ENCODE results near the gene SPINK8.
A peak's percentile ranks its signal among the peaks of the same experiment; 100 is the strongest.
"Not testable (repeated sequence)": the region's sequence is repeated elsewhere in the genome, so short reads cannot be mapped to it uniquely, and the experiment has no call there.

SPINK8 gene

DNA sequence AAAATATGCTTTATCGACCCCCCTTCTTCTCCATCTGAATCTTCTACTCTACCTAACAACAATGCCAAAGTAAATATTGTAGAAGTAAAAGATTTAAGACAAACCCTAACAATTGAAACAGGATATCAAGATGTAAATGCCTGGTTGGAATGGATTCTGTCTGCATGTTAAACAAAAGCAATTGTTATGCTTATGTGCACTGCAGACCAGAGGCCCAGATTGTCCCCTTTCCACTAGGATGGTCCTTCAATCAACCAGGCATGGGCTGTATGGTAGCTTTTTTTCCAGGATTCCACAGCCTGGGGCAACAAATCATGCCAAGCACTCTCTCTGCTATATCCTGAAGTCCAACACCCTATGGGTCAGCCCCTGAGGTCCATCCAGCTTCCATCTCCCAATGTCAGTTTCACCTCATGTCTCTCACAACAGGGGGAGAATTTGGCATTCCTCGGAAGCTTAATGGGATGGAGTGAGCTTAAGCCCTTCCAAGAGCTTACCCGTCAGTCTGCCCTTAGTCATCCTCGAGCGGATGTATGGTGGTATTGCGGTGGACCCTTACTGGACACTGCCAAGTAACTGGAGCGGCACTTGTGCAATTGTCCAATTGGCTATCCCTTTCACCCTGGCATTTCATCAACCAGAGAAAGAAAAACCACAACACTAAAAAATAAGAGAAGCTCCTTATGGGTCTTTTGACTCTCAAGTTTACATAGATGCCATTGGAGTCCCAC lies 56.4 kb downstream of the SPINK8 start:
- no peak for DNase-seq

DNA sequence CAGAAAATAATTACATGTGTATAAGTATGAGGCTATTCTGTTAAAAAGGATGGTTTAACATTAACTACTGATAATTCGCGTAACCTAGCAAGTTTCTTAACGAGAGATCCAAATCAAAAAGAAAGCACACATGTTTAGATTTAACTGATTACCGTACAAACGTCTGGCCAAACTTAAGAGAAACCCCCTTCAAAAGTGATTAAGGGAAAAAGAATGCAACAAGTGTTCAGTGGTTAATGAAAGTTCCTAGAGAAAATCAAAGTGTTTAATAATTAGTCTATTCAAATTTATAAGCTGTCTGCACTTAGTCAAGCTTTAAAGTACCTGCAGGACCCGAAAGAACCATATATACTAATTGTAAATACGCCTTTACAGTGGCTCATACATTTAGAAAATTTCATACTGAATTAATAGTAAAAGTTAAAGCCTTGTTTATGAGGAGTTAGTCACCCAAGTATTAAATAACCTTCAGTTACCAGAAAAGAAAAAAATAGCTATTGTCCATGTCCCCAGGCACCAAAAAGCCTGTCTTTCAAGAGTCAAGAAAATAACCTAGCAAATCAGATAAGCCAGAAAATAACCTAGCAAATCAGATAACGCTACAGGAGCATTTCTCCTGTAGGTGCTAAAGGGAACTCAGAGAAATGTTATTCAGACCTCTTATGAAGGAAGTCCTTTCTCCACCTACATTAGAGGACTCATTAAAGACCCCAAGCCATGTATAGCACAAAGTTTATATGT lies 58.0 kb downstream of the SPINK8 start:
- no peak for DNase-seq

DNA sequence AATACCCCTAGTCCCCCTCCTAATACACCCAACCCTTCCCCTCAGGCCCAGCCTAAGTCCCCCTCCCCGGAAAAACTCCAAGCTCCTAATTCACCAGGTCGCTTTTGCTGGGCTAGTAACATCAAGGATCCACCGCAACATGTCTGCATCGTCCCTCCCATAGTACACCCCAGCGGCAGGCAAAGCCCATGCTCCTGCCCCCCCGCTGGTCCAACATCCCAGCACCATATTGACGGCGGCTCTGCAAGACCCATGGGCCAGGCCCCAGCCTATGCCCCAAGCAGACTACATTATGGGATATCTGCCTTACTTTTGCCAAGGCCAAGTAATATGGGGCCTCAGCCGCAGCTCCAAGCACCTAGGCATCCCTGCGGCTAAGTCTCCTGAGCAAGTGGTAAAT lies 59.0 kb downstream of the SPINK8 start:
- no peak for DNase-seq

DNA sequence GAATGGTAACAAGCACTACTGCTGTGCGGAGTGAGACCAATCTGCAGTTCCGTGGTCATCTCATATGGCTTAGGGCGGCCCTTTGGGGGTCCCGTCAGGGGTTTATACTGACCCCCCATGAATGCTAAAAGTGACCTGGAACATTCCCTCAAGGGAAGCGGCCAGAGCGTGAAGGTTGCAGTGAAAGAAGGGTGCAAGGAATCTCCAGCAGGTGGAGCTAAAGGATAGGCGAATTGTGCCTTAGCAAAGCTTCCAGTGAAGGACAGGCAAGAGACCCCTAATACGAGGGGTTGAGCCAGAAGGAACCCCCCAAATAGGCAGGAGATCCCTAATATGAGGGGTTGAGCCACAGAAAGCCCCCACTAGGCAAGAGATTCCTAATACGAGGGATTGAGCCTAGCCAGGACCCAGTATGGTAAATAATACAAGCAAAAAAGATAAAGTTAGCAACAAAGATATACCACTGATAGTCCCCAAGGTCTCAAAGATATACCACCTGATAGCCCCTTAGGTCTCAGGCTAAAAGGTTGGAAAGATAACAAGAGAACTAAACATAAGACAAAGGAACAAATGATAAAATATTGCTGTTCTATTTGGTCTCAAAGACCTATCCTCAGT lies 59.8 kb downstream of the SPINK8 start:
- peak in 8 of 14 donors; percentile 1 to 34 (median 24) for DNase-seq

DNA sequence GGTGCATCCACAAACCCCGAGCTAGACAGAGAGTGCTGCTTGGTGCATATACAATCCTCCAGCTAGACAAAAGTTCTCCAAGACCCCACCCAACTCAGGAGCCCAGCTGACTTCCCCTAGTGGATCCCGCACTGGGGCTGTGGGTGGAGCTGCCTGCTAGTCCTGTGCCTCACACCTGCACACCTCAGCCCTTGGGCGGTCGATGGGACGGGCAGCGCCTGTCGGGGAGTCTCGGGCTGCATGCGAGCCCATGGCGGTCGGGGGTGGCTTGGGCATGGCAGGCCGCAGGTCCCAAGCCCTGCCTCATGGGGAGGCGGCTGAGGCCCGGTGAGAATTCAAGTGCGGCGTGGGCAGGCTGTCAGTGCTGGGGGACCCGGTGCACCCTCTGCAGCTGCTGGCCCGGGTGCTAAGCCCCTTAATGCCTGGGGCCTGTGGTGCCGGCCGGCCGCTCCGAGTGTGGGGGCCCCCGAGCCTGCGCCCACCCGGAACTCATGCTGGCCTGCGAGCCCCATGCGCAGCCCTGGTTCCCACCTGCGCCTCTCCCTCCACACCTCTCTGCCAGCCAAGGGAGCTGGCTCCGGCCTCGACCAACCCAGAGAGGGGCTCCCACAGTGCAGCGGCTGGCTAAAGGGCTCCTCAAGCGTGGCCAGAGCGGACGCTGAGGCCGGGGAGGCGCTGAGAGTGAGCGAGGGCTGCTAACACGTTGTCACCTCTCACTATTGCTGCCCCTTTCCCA lies 61.5 kb downstream of the SPINK8 start:
- no peak for DNase-seq

DNA sequence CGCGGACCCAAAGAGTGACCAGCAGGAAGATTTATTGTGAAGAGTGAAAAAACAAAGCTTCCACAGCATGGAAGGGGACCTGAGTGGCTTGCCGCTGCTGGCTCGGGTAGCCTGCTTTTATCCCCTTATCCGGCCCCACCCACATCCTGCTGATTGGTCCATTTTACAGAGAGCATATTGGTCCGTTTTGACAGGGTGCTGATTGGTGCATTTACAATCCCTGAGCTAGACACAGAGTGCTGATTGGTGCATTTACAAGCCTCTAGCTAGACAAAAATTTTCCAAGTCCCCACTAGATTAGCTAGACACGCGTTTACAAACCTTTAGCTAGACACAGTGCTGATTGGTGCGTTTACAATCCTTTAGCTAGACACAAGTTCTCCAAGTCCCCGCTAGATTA lies 62.2 kb downstream of the SPINK8 start:
- not testable (repeated sequence) for DNase-seq

DNA sequence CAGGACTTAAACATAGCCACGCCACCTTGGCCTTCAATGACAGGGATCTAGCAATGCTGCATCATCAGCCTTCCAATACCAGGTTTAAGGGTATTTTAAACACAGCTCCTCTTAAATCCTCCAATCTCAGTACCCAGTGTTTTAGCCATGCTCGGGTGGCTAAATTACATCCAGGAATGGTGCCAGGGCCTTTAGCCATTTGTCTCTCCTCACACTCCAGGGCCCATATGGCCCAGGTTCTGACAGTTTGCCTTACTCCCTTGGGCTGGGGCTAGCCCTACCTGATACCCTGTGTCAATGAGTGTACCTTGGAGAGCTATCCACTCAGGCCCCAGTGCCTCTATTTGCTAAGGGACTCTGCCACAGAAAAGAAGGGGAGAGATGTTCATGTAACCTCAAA lies 63.2 kb downstream of the SPINK8 start:
- DNase-seq = peak in 1 of 14 donors; percentile 69

DNA sequence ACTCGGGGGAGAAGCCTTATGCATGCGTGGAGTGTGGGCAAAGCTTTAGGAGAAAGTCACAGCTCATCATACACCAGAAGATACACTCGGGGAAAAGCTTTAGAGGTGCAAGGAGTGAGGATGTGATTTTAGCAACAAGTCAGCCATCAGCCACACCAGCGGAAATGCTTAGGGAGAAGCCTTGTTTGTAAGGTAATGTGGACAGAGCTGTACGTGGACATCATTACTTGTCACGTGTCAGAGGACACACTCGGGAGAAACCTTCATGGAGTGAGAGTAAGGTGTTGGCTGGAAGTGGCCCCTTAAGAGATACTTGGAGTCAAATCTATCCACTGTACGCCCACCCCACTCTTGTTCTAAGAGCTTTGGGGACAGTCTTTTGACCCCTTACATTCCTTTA lies 63.9 kb downstream of the SPINK8 start:
- no peak for DNase-seq

DNA sequence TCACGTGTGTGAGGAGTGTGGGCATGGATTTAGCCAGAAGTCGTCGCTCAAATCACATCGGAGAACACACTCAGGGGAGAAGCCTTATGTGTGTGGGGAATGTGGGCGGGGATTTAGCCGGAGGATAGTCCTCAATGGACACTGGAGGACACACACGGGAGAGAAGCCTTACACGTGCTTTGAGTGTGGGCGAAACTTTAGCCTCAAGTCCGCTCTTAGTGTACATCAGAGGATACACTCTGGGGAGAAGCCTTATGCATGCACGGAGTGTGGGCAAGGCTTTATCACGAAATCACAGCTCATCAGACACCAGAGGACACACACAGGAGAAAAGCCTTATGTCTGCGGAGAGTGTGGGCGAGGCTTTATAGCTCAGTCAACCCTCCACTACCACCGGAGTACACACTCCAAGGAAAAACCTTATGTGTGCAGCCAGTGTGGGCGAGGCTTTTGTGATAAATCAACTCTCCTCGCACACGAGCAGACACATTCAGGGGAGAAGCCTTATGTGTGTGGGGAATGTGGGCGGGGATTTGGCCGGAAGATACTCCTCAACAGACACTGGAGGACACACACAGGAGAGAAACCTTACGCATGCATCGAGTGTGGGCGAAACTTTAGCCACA lies 64.4 kb downstream of the SPINK8 start:
- no peak for DNase-seq

DNA sequence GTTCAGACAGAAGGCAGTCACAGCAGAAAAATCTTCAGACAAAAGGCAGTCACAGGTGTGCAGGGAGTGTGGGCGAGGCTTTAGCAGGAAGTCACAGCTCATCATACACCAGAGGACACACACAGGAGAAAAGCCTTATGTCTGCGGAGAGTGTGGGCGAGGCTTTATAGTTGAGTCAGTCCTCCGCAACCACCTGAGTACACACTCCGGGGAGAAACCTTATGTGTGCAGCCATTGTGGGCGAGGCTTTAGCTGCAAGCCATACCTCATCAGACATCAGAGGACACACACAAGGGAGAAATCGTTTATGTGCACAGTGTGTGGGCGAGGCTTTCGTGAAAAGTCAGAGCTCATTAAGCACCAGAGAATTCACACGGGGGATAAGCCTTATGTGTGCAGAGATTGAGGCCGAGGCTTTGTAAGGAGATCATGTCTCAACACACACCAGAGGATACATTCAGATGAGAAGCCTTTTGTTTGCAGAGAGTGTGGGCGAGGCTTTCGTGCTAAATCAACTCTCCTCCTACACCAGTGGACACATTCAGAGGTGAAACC lies 65.0 kb downstream of the SPINK8 start:
- DNase-seq = no peak

DNA sequence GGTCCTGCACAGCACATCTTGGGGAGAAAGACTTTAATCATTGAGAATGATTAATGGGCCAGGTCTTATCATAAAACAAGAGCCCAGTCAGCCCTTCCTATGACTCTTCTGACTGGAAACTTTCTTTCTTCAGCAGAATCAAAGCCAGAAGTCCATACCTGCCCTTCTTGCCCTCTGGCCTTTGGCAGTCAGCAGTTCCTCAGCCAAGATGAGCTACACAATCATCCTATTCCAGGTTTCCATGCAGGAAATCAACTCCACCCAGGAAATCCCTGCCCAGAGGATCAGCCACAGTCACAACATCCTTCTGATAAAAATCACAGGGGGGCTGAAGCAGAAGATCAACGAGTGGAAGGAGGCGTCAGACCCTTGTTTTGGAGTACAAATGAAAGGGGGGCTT lies 65.7 kb downstream of the SPINK8 start:
- no peak for DNase-seq

DNA sequence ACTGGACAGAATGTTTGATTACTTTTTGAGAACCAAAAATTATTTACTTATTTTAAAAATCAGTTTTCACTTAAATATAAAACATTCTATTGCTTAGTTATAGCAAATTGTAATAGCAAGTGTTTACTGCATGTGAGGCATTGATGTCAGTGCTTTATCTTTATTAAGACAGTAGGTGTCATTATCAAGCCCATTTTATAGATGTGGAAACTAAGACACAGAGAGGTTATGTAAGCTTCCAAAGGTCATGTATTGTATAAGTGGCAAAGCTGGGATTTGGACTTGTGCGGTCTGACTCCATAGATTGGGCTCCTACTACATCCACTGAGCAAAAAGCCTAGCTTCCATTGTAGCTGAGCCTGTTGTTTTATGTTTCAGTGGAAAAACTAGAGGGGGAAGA lies 74.9 kb downstream of the SPINK8 start:
- no peak for DNase-seq
